Type B pancreatic cell (in vitro differentiated cells): ENCODE measurements around the gene GMDS. TPM values are rescaled to one million over a fixed set of nuclear protein-coding genes. Genes with fewer than 3 reads are reported as not detected.

ENCODE experiments used
- DNase-seq: peaks from one replicate; pipeline ENCODE4 v3.0.0; 2021; ENCODE audit warnings: mixed read lengths; ENCODE audit not compliant: unreplicated experiment; ENCODE audit errors: extremely low spot score
- H3K27ac Mint-ChIP-seq: 2 replicates; pipeline ENCODE4 v1.8.0; 2021; ENCODE audit warnings: mild to moderate bottlenecking, mixed read lengths
- H3K27me3 Mint-ChIP-seq: 2 replicates; pipeline ENCODE4 v1.8.0; 2021; ENCODE audit warnings: mixed read lengths
- H3K36me3 Mint-ChIP-seq: 2 replicates; pipeline ENCODE4 v1.8.0; 2021; ENCODE audit warnings: mixed read lengths
- H3K4me1 Mint-ChIP-seq: one replicate; pipeline ENCODE4 v1.8.0; 2021; ENCODE audit warnings: mixed read lengths; ENCODE audit not compliant: unreplicated experiment
- H3K4me3 Mint-ChIP-seq: 2 replicates; pipeline ENCODE4 v1.8.0; 2021; ENCODE audit warnings: mild to moderate bottlenecking, mixed read lengths
- H3K9me3 Mint-ChIP-seq: 2 replicates; pipeline ENCODE4 v1.8.0; 2021; ENCODE audit warnings: mixed read lengths
- CTCF ChIP-seq: fragments of 200-600 bp; sonication (generic); conservative IDR thresholded peaks from 2 replicates; pipeline ENCODE4 v1.5.0; 2021; ENCODE audit warnings: antibody characterized with exemption, mild to moderate bottlenecking
- total RNA-seq: library from RNA; stranded (reverse); gene quantifications from 2 replicates; pipeline ENCODE4 v1.2.1, GENCODE V29; 2021; ENCODE audit warnings: low replicate concordance

The GMDS gene
- total RNA-seq, 1 donor from 2014 or later = 41.3 TPM

GRCh38 chr6:1623769-1624057, 621.7 kb downstream of the GMDS start:
- TF ChIP-seq CTCF = no peak
- H3K27me3 Mint-ChIP-seq = peaks cover 68% of the 10 kb centered on the region

GRCh38 chr6:1622851-1623768, 622.3 kb downstream of the GMDS start:
- Mint-ChIP-seq H3K27ac (peak overlapping the region; percentile 60), H3K27me3 (peaks cover 68% of the 10 kb centered on the region), H3K4me3 (peak overlapping the region; percentile 77), H3K36me3 (peaks cover 19% of the 10 kb centered on the region), H3K9me3 (no peaks in the 10 kb centered on the region), H3K4me1 (peaks cover 59% of the 10 kb centered on the region)
- TF ChIP-seq CTCF = no peak
- no peak for DNase-seq

More at GRCh38 chr6:1623769-1624057, 621.7 kb downstream of the GMDS start:
- H3K27ac Mint-ChIP-seq = peak overlapping the region; percentile 22
- no peak for DNase-seq
- peak overlapping the region; percentile 77 for H3K4me3 Mint-ChIP-seq
- H3K4me1 Mint-ChIP-seq = peaks cover 58% of the 10 kb centered on the region
- H3K36me3 Mint-ChIP-seq = peaks cover 16% of the 10 kb centered on the region
- no peaks in the 10 kb centered on the region for H3K9me3 Mint-ChIP-seq

- H3K36me3 Mint-ChIP-seq = peaks cover 19% of the 10 kb centered on the region
- H3K4me3 Mint-ChIP-seq = peak overlapping the region; percentile 77
- H3K27me3 Mint-ChIP-seq = peaks cover 70% of the 10 kb centered on the region
- no peaks in the 10 kb centered on the region for H3K9me3 Mint-ChIP-seq
- peak overlapping the region; percentile 60 for H3K27ac Mint-ChIP-seq
- TF ChIP-seq CTCF = no peak
- DNase-seq = no peak
- peaks cover 60% of the 10 kb centered on the region for H3K4me1 Mint-ChIP-seq
Observed at GRCh38 chr6:1622220-1622850, 623.1 kb downstream of the GMDS start.

- Mint-ChIP-seq H3K4me3 (no peak overlapping the region), H3K9me3 (no peaks in the 10 kb centered on the region), H3K27ac (no peak overlapping the region), H3K27me3 (peaks cover 69% of the 10 kb centered on the region), H3K4me1 (peaks cover 56% of the 10 kb centered on the region), H3K36me3 (peaks cover 19% of the 10 kb centered on the region)
- TF ChIP-seq CTCF = no peak
- DNase-seq = no peak
Observed at GRCh38 chr6:1621070-1621701, 624.2 kb downstream of the GMDS start.

GRCh38 chr6:1620504-1621069, 624.8 kb downstream of the GMDS start:
- TF ChIP-seq CTCF = no peak
- H3K36me3 Mint-ChIP-seq = peaks cover 20% of the 10 kb centered on the region
- H3K9me3 Mint-ChIP-seq = no peaks in the 10 kb centered on the region
- no peak overlapping the region for H3K4me3 Mint-ChIP-seq
- H3K27ac Mint-ChIP-seq = no peak overlapping the region
- peaks cover 70% of the 10 kb centered on the region for H3K27me3 Mint-ChIP-seq
- DNase-seq = no peak
- H3K4me1 Mint-ChIP-seq = peaks cover 51% of the 10 kb centered on the region
